Ascending aorta (tissue), 2 donors: Measurements from ENCODE around the gene ERAL1. TPM values are rescaled to one million over a fixed set of nuclear protein-coding genes. Genes with fewer than 3 reads are reported as not detected.

Experiments used
- DNase-seq, 2 donors: peaks; one replicate each; pipeline ENCODE4 v3.0.0-alpha.2; 2019; ENCODE audit warnings: low spot score in 2 of 2
- H3K27ac ChIP-seq, 2 donors: fragments of 200-600 bp; sonication (generic); one replicate each; pipeline ENCODE4 v1.5.1; 2016 to 2017; ENCODE audit warnings: mild to moderate bottlenecking in 1 of 2
- H3K27me3 ChIP-seq: fragments of 200-600 bp; sonication (generic); one replicate; pipeline ENCODE4 v1.5.1; 2017
- H3K36me3 ChIP-seq, 2 donors: fragments of 200-600 bp; sonication (generic); one replicate each; pipeline ENCODE4 v1.5.1; 2016
- H3K4me1 ChIP-seq, 2 donors: fragments of 200-600 bp; sonication (generic); one replicate each; pipeline ENCODE4 v1.5.1; 2016 to 2017; ENCODE audit warnings: mild to moderate bottlenecking in 1 of 2
- H3K4me3 ChIP-seq, 2 donors: fragments of 200-600 bp; sonication (generic); one replicate each; pipeline ENCODE4 v1.5.1; 2016 to 2017; ENCODE audit warnings: mild to moderate bottlenecking in 1 of 2
- H3K9me3 ChIP-seq, 2 donors: fragments of 200-600 bp; sonication (generic); one replicate each; pipeline ENCODE4 v1.5.1; 2016
- CTCF ChIP-seq, 3 experiments: fragments of 200-600 bp in 2 of 3; fragments of 450-650 bp in 1 of 3; sonication (generic) in 2 of 3; IDR thresholded peaks; one replicate each; pipeline ENCODE4 v1.5.1; 2016 to 2019; ENCODE audit warnings: antibody characterized with exemption in 3 of 3, mild to moderate bottlenecking in 1 of 3, moderate library complexity in 1 of 3
- intact Hi-C: fragments of 100-400 bp; cut with DNase I; formaldehyde crosslinking; loops from one replicate; pipeline ENCODE4 v1.15.1; 2023
- total RNA-seq: library from RNA; depleted of rRNA; stranded (reverse); fragments of >200 nt; gene quantifications from one replicate; pipeline ENCODE4 v1.1.0, GENCODE V29; 2016

ERAL1 gene
- total RNA-seq, 1 donor from 2014 or later, result 5.7 TPM

- Histone ChIP-seq H3K27ac (no peak overlapping the region), H3K27me3 (no peaks in the 10 kb centered on the region), H3K9me3 (no peaks in the 10 kb centered on the region), H3K36me3 (peaks cover 40 to 44% of the 10 kb centered on the region in 2 donors), H3K4me3 (no peak overlapping the region), H3K4me1 (no peaks in the 10 kb centered on the region)
- intact Hi-C loops, result no loop called here
- no peak for DNase-seq
- TF ChIP-seq CTCF (IDR thresholded peaks at IDR 0.05), result no peak
Observed at GRCh38 chr17:28861393-28862203, 6.8 kb downstream of the ERAL1 start.

GRCh38 chr17:28862561-28862960 lies 7.7 kb downstream of the ERAL1 start:
- no peaks in the 10 kb centered on the region for H3K9me3 ChIP-seq
- no peak for TF ChIP-seq CTCF (IDR thresholded peaks at IDR 0.05)
- H3K36me3 ChIP-seq, result peaks cover 36 to 38% of the 10 kb centered on the region in 2 donors
- DNase-seq, result no peak
- H3K4me3 ChIP-seq, result no peak overlapping the region
- intact Hi-C loops, result no loop called here
- no peaks in the 10 kb centered on the region for H3K4me1 ChIP-seq
- H3K27me3 ChIP-seq, result no peaks in the 10 kb centered on the region
- H3K27ac ChIP-seq, result no peak overlapping the region

GRCh38 chr17:28863953-28864352 lies 9.1 kb downstream of the ERAL1 start:
- no peak overlapping the region for H3K4me3 ChIP-seq
- intact Hi-C loops, result no loop called here
- no peak for TF ChIP-seq CTCF (IDR thresholded peaks at IDR 0.05)
- no peaks in the 10 kb centered on the region for H3K9me3 ChIP-seq
- H3K27ac ChIP-seq, result no peak overlapping the region
- no peaks in the 10 kb centered on the region for H3K4me1 ChIP-seq
- H3K27me3 ChIP-seq, result no peaks in the 10 kb centered on the region
- H3K36me3 ChIP-seq, result peaks cover 23 to 24% of the 10 kb centered on the region in 2 donors
- DNase-seq, result no peak

- no peaks in the 10 kb centered on the region for H3K9me3 ChIP-seq
- no peak overlapping the region for H3K27ac ChIP-seq
- H3K36me3 ChIP-seq, result peaks cover 11 to 12% of the 10 kb centered on the region in 2 donors
- no peaks in the 10 kb centered on the region for H3K27me3 ChIP-seq
- no peak for DNase-seq
- intact Hi-C loops, result no loop called here
- H3K4me3 ChIP-seq, result no peak overlapping the region
- TF ChIP-seq CTCF (IDR thresholded peaks at IDR 0.05), result no peak
- H3K4me1 ChIP-seq, result no peaks in the 10 kb centered on the region
Observed at GRCh38 chr17:28864991-28865849, 10.4 kb downstream of the ERAL1 start.

GRCh38 chr17:28865946-28866752 lies 11.3 kb downstream of the ERAL1 start:
- Histone ChIP-seq H3K27me3 (no peaks in the 10 kb centered on the region), H3K27ac (no peak overlapping the region), H3K4me3 (no peak overlapping the region), H3K36me3 (peaks cover 3% of the 10 kb centered on the region in 2 donors), H3K4me1 (no peaks in the 10 kb centered on the region), H3K9me3 (no peaks in the 10 kb centered on the region)
- no peak for DNase-seq
- no peak for TF ChIP-seq CTCF (IDR thresholded peaks at IDR 0.05)
- intact Hi-C loops, result no loop called here
